SK-N-SH (cell line): Measurements from ENCODE around the gene ZNF213. TPM values are rescaled to one million over a fixed set of nuclear protein-coding genes. Genes with fewer than 3 reads are reported as not detected.
"Not testable (repeated sequence)": the region's sequence is repeated elsewhere in the genome, so short reads cannot be mapped to it uniquely, and the experiment has no call there.

Source experiments
- CTCF ChIA-PET: fragments of 300-600, 350-600 bp; formaldehyde crosslinking; extraction: SDS; loops from one replicate; lab custom pipeline; 2021; lab: Yijun Ruan, JAX
- POLR2A ChIA-PET: fragments of 350-600 bp; sonication (Branson Sonifier 250); formaldehyde crosslinking; extraction: SDS; loops from one replicate; lab custom pipeline; 2020; ENCODE audit warnings: antibody characterized with exemption, inconsistent platforms; lab: Yijun Ruan, JAX
- DNase-seq: peaks from one replicate; pipeline ENCODE4 v3.0.0; 2012
- H2AFZ ChIP-seq: fragments of 200-600 bp; sonication (generic); 2 replicates; pipeline ENCODE4 v1.8.1; 2016; ENCODE audit warnings: antibody characterized with exemption, mild to moderate bottlenecking, low read depth
- H3F3A ChIP-seq: fragments of 200-600 bp; sonication (generic); replicated peaks from 2 replicates; pipeline ENCODE3; 2016; ENCODE audit warnings: antibody characterized with exemption, mild to moderate bottlenecking; ENCODE audit not compliant: insufficient read depth
- H3K27ac ChIP-seq, 2 experiments: fragments of 200-500 bp in 1 of 2; fragments of 200-600 bp in 1 of 2; sonication (Bioruptor generic) in 1 of 2; sonication (generic), shearing (Covaris generic) in 1 of 2; 2 replicates each; pipeline versions ENCODE4 v1.5.1 to v1.6.1; 2014 to 2016; ENCODE audit warnings: low read depth in 2 of 2, inconsistent platforms in 1 of 2, low read length in 1 of 2, mild to moderate bottlenecking in 1 of 2, mixed read lengths in 1 of 2
- H3K27me3 ChIP-seq: fragments of 200-600 bp; sonication (generic), shearing (Covaris generic); 2 replicates; pipeline ENCODE4 v1.6.1; 2016; ENCODE audit warnings: mixed run types; ENCODE audit not compliant: insufficient read depth
- H3K36me3 ChIP-seq, 2 experiments: fragments of 200-500 bp in 1 of 2; fragments of 200-600 bp in 1 of 2; sonication (Bioruptor generic) in 1 of 2; sonication (generic) in 1 of 2; replicated peaks in 1 of 2; 2 replicates each; pipeline versions ENCODE3 to v1.5.1; 2014 to 2016; ENCODE audit warnings: low read length in 1 of 2, mild to moderate bottlenecking in 1 of 2; ENCODE audit not compliant: insufficient read depth in 2 of 2, control insufficient read depth in 1 of 2
- H3K4me1 ChIP-seq, 2 experiments: fragments of 200-500 bp in 1 of 2; fragments of 200-600 bp in 1 of 2; sonication (Bioruptor generic) in 1 of 2; sonication (generic), shearing (Covaris generic) in 1 of 2; 2 replicates each; pipeline versions ENCODE4 v1.5.1 to v1.6.1; 2014 to 2016; ENCODE audit warnings: low read depth in 1 of 2, low read length in 1 of 2, mixed run types in 1 of 2; ENCODE audit not compliant: insufficient read depth in 2 of 2, control insufficient read depth in 1 of 2
- H3K4me2 ChIP-seq: fragments of 200-600 bp; sonication (generic), shearing (Covaris generic); 2 replicates; pipeline ENCODE4 v1.6.1; 2017; ENCODE audit warnings: mixed run types
- H3K4me3 ChIP-seq, 2 experiments: fragments of 200-500 bp in 1 of 2; fragments of 200-600 bp in 1 of 2; sonication (Bioruptor generic) in 1 of 2; sonication (generic), shearing (Covaris generic) in 1 of 2; 2 replicates each; pipeline versions ENCODE4 v1.5.1 to v1.8.1; 2014 to 2016; ENCODE audit warnings: low read depth in 2 of 2, inconsistent platforms in 1 of 2, low read length in 1 of 2, mild to moderate bottlenecking in 1 of 2, mixed read lengths in 1 of 2, moderate library complexity in 1 of 2
- H3K79me2 ChIP-seq: fragments of 200-600 bp; sonication (generic); 2 replicates; pipeline ENCODE4 v1.8.1; 2017; ENCODE audit warnings: mild to moderate bottlenecking; ENCODE audit not compliant: insufficient read depth
- H3K9ac ChIP-seq: fragments of 200-600 bp; sonication (generic); 2 replicates; pipeline ENCODE4 v1.6.1; 2017; ENCODE audit warnings: mixed run types
- H3K9me2 ChIP-seq: fragments of 200-600 bp; sonication (generic); 2 replicates; pipeline ENCODE4 v1.6.1; 2017; ENCODE audit warnings: mixed run types
- H3K9me3 ChIP-seq: fragments of 200-600 bp; sonication (generic); 2 replicates; pipeline ENCODE4 v1.6.1; 2017; ENCODE audit warnings: mixed run types, mild to moderate bottlenecking, moderate library complexity
- H4K20me1 ChIP-seq: fragments of 200-600 bp; sonication (generic); 2 replicates; pipeline ENCODE4 v1.6.1; 2017; ENCODE audit warnings: mild to moderate bottlenecking, mixed run types; ENCODE audit not compliant: insufficient read depth
- ELF1 ChIP-seq: IDR thresholded peaks from 2 replicates; pipeline ENCODE4 v1.4.0; 2012
- FOSL2 ChIP-seq: IDR thresholded peaks from 2 replicates; pipeline ENCODE4 v1.4.0; 2012; ENCODE audit warnings: low read depth, mild to moderate bottlenecking, moderate library complexity, borderline replicate concordance
- FOXJ3 ChIP-seq: sonication (generic); formaldehyde crosslinking; IDR thresholded peaks from 2 replicates; pipeline ENCODE4 v1.5.1; 2020; ENCODE audit warnings: mild to moderate bottlenecking, missing genetic modification reagents
- GABPA ChIP-seq: IDR thresholded peaks from 2 replicates; pipeline ENCODE4 v1.4.0; 2012; ENCODE audit warnings: low read depth, mild to moderate bottlenecking
- JUND ChIP-seq: IDR thresholded peaks from 2 replicates; pipeline ENCODE4 v1.4.0; 2012
- POLR2AphosphoS5 ChIP-seq: IDR thresholded peaks from 2 replicates; pipeline ENCODE4 v1.6.1; 2012; ENCODE audit warnings: low read depth, low read length
- TCF12 ChIP-seq: IDR thresholded peaks from 2 replicates; pipeline ENCODE4 v1.4.0; 2012
- YY1 ChIP-seq: IDR thresholded peaks from 2 replicates; pipeline ENCODE4 v1.4.0; 2012; ENCODE audit warnings: low read depth, mild to moderate bottlenecking
- WGBS: methylation state at CpG from one replicate; pipeline ENCODE4 v1.1.6; 2017; ENCODE audit warnings: low lambda C conversion rate; 5-methylcytosine and 5-hydroxymethylcytosine counted together
- polyA plus RNA-seq, 3 experiments: library from polyadenylated mRNA; depleted of rRNA; stranded (reverse); fragments of >200 nt; gene quantifications; 2 replicates each; pipeline ENCODE4 v1.2.3, GENCODE V29; 2012
- TF ChIP-seq, protein P1 (sequence below): fragments of 200-600 bp; sonication (generic); IDR thresholded peaks from 2 replicates; pipeline ENCODE4 v1.6.1; 2017; ENCODE audit warnings: antibody characterized with exemption, mild to moderate bottlenecking, moderate library complexity
- TF ChIP-seq, protein P2 (sequence below): IDR thresholded peaks from 2 replicates; pipeline ENCODE4 v1.4.0; 2012; ENCODE audit warnings: low read depth, borderline replicate concordance
- TF ChIP-seq, protein P3 (sequence below): IDR thresholded peaks from 2 replicates; pipeline ENCODE4; 2012

The ZNF213 gene
- polyA plus RNA-seq, 1 of the 3 experiments (the other 2 are of a cell fraction): 1.1 TPM

DNA sequence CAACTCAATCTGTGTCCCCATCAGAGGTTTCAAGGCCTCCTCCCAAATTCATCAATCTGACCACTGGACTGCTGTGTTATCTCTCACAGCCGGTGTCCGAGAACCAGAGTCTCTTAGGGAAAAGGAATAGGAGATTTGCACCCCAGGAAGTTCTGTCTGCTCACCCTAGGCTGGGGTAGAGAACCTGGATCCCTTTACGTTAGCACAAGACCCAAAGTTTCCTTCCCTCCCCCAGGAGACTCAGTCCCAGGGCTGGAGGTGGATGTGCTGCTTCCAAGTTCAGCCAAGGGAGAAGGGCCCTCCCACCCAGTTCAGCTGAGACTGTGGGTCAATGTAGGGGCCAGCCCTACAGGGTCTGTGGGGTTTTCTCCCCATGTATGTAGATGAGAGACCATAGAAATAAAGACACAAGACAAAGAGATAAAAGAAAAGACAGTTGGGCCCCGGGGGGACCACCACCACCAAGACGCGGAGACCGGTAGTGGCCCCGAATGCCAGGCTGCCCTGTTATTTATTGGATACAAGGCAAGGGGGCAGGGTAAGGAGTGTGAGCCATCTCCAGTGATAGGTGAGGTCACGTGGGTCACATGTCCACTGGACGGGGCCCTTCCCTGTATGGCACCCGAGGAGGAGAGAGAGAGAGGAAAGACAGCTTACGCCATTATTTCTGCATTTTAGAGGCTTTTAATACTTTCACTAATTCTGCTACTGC is 30.4 kb downstream of the ZNF213 start:
- DNase-seq: no peak
- no peak for TF ChIP-seq YY1
- TF ChIP-seq JUND: no peak
- TF ChIP-seq FOXJ3: no peak
- TF ChIP-seq, protein P1, sequence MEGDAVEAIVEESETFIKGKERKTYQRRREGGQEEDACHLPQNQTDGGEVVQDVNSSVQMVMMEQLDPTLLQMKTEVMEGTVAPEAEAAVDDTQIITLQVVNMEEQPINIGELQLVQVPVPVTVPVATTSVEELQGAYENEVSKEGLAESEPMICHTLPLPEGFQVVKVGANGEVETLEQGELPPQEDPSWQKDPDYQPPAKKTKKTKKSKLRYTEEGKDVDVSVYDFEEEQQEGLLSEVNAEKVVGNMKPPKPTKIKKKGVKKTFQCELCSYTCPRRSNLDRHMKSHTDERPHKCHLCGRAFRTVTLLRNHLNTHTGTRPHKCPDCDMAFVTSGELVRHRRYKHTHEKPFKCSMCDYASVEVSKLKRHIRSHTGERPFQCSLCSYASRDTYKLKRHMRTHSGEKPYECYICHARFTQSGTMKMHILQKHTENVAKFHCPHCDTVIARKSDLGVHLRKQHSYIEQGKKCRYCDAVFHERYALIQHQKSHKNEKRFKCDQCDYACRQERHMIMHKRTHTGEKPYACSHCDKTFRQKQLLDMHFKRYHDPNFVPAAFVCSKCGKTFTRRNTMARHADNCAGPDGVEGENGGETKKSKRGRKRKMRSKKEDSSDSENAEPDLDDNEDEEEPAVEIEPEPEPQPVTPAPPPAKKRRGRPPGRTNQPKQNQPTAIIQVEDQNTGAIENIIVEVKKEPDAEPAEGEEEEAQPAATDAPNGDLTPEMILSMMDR: no peak
- TF ChIP-seq POLR2AphosphoS5: no peak
- TF ChIP-seq, protein P2, sequence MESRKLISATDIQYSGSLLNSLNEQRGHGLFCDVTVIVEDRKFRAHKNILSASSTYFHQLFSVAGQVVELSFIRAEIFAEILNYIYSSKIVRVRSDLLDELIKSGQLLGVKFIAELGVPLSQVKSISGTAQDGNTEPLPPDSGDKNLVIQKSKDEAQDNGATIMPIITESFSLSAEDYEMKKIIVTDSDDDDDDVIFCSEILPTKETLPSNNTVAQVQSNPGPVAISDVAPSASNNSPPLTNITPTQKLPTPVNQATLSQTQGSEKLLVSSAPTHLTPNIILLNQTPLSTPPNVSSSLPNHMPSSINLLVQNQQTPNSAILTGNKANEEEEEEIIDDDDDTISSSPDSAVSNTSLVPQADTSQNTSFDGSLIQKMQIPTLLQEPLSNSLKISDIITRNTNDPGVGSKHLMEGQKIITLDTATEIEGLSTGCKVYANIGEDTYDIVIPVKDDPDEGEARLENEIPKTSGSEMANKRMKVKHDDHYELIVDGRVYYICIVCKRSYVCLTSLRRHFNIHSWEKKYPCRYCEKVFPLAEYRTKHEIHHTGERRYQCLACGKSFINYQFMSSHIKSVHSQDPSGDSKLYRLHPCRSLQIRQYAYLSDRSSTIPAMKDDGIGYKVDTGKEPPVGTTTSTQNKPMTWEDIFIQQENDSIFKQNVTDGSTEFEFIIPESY: no peak
- TF ChIP-seq ELF1: no peak
- TF ChIP-seq, protein P3, sequence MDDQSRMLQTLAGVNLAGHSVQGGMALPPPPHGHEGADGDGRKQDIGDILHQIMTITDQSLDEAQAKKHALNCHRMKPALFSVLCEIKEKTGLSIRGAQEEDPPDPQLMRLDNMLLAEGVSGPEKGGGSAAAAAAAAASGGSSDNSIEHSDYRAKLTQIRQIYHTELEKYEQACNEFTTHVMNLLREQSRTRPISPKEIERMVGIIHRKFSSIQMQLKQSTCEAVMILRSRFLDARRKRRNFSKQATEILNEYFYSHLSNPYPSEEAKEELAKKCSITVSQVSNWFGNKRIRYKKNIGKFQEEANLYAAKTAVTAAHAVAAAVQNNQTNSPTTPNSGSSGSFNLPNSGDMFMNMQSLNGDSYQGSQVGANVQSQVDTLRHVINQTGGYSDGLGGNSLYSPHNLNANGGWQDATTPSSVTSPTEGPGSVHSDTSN: no peak
- peaks cover 0 to 2% of the 10 kb centered on the region in 2 experiments; a peak in 1 of 4 replicates for H3K4me1 ChIP-seq
- no peaks in the 10 kb centered on the region for H4K20me1 ChIP-seq
- no peak overlapping the region for H3K27ac ChIP-seq
- H3K4me2 ChIP-seq: no peak overlapping the region
- no peaks in the 10 kb centered on the region for H3K79me2 ChIP-seq
- no peaks in the 10 kb centered on the region for H3K9me2 ChIP-seq
- peak overlapping the region; percentile 71 for H2AFZ ChIP-seq
- ChIA-PET POLR2A (no interaction called here), CTCF (interaction anchor here (0.7 to 2.2 kb wide), 7 partner anchors 9 to 106 kb away, joined by 3 to 13 read pairs (median 4); no protein-coding TSS in a partner anchor)
- no peaks in the 10 kb centered on the region for H3K36me3 ChIP-seq
- WGBS: 81% methylated on average over 11 of the region's 12 CpGs
- no peak overlapping the region for H3K9ac ChIP-seq
- no peak overlapping the region for H3K4me3 ChIP-seq
- peaks cover 25% of the 10 kb centered on the region for H3K27me3 ChIP-seq
- H3K9me3 ChIP-seq: no peaks in the 10 kb centered on the region
- no peaks in the 10 kb centered on the region for H3F3A ChIP-seq

DNA sequence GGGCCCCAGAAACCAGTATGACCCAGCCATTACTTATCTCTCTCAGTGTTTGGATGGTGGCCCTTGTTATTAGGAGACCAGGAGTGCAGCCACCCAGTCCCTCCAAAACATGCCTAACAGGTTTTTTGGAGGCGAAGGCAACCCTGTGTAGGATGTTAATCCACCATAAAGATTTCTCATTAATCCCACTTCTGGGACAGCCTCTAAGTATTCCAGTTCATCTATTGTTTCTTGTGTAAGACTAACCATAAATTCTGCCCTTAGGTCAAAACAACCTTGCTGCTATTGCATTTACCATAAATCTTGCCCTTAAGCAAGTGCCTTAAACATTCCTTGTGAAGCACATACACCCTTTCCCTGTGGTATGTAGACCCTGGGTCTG is 31.7 kb downstream of the ZNF213 start:
- H3F3A ChIP-seq: peaks cover 6% of the 10 kb centered on the region
- TF ChIP-seq, protein P1: no peak
- TF ChIP-seq FOSL2 (no peak), GABPA (no peak), TCF12 (no peak)
- TF ChIP-seq, all 33 proteins: peak for 0
- no peaks in the 10 kb centered on the region for H3K9me2 ChIP-seq
- no peak for DNase-seq
- peaks cover 37% of the 10 kb centered on the region for H3K27me3 ChIP-seq
- H3K36me3 ChIP-seq: no peaks in the 10 kb centered on the region
- no peak overlapping the region for H3K4me2 ChIP-seq
- H3K79me2 ChIP-seq: no peaks in the 10 kb centered on the region
- H4K20me1 ChIP-seq: no peaks in the 10 kb centered on the region
- WGBS: 0% methylated on average over 1 of the region's 1 CpG
- peaks cover 0 to 4% of the 10 kb centered on the region in 2 experiments; a peak in 1 of 4 replicates for H3K4me1 ChIP-seq
- CTCF ChIA-PET: interaction anchor here (0.7 to 2.2 kb wide), 11 partner anchors 9 to 107 kb away, joined by 3 to 13 read pairs (median 3); partner anchors contain the start of gene ZNF213
- H2AFZ ChIP-seq: no peak overlapping the region
- H3K9me3 ChIP-seq: no peaks in the 10 kb centered on the region
- no peak overlapping the region for H3K9ac ChIP-seq
- H3K4me3 ChIP-seq: no peak overlapping the region
- POLR2A ChIA-PET: no interaction called here
- no peak overlapping the region for H3K27ac ChIP-seq

DNA sequence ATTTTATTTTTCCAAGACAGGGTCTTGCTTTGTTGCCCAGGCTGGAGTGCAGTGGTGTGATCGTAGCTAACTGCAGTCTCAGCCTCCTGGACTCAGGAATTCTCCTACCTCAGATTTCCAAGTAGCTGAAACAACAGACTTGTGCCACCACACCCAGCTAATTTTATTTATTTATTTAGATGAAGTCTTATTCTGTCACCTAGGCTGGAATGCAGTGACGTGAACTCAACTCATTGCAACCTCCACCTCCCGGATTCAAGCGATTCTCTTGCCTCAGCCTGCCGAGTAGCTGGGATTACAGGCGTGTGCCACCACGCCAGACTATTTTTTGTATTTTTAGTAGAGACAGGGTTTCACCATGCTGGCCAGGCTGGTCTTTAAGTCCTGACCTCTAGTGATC is 33.9 kb downstream of the ZNF213 start:
- Histone ChIP-seq H3F3A (peaks cover 12% of the 10 kb centered on the region), H3K27me3 (peaks cover 56% of the 10 kb centered on the region)
- H3K79me2 ChIP-seq, H3K9me2 ChIP-seq, H3K27ac ChIP-seq, H3K36me3 ChIP-seq, H3K4me2 ChIP-seq, DNase-seq, H3K4me1 ChIP-seq, H3K9ac ChIP-seq, H2AFZ ChIP-seq, H3K4me3 ChIP-seq, H4K20me1 ChIP-seq, H3K9me3 ChIP-seq: not testable (repeated sequence)
- CTCF ChIA-PET: interaction anchor here (0.7 to 6.1 kb wide), 6 partner anchors 14 to 109 kb away, joined by 4 to 52 read pairs (median 4); no protein-coding TSS in a partner anchor
- WGBS: 57% methylated on average over 7 of the region's 7 CpGs
- POLR2A ChIA-PET: interaction anchor here (0.6 kb wide), 1 partner anchor 46 kb away, joined by 3 read pairs; no protein-coding TSS in a partner anchor
